H9 (cell line): ENCODE results near the gene TAOK3. TPM values are rescaled to one million over a fixed set of nuclear protein-coding genes. Genes with fewer than 3 reads are reported as not detected.

ENCODE experiments used
- DNase-seq: peaks from one replicate; pipeline ENCODE4 v3.0.0-alpha.2; 2017
- H2AFZ ChIP-seq: one replicate; pipeline ENCODE4 v1.6.1; 2013; ENCODE audit warnings: mild to moderate bottlenecking, low read length, control low read depth, moderate library complexity
- H2AK5ac ChIP-seq: 2 replicates; pipeline ENCODE4 v1.6.1; 2013; ENCODE audit warnings: low read length, control low read depth, mixed read lengths; ENCODE audit not compliant: insufficient read length
- H2BK120ac ChIP-seq: one replicate; pipeline ENCODE4 v1.6.1; 2013; ENCODE audit warnings: low read depth, mild to moderate bottlenecking, low read length, control low read depth, inconsistent platforms; ENCODE audit not compliant: poor library complexity, severe bottlenecking
- H2BK12ac ChIP-seq: 2 replicates; pipeline ENCODE4 v1.6.1; 2013; ENCODE audit warnings: low read length, control low read depth, mixed read lengths, low read depth; ENCODE audit not compliant: insufficient read length
- H2BK15ac ChIP-seq: 2 replicates; pipeline ENCODE4 v1.6.1; 2013; ENCODE audit warnings: low read depth, low read length, control low read depth
- H2BK20ac ChIP-seq: one replicate; pipeline ENCODE4 v1.6.1; 2013; ENCODE audit warnings: low read depth, mild to moderate bottlenecking, low read length, control low read depth, inconsistent platforms; ENCODE audit not compliant: poor library complexity, severe bottlenecking
- H2BK5ac ChIP-seq: 2 replicates; pipeline ENCODE4 v1.6.1; 2013; ENCODE audit warnings: low read length, control low read depth, mixed read lengths; ENCODE audit not compliant: insufficient read length
- H3K14ac ChIP-seq: 2 replicates; pipeline ENCODE4 v1.6.1; 2013; ENCODE audit warnings: low read length, control low read depth; ENCODE audit not compliant: insufficient read depth
- H3K18ac ChIP-seq: 2 replicates; pipeline ENCODE4 v1.6.1; 2013; ENCODE audit warnings: low read depth, mild to moderate bottlenecking, mixed read lengths, low read length, control low read depth; ENCODE audit not compliant: insufficient read length
- H3K23ac ChIP-seq: 2 replicates; pipeline ENCODE4 v1.6.1; 2013; ENCODE audit warnings: low read length, control low read depth, mixed read lengths, low read depth; ENCODE audit not compliant: insufficient read length
- H3K23me2 ChIP-seq: 2 replicates; pipeline ENCODE4 v1.6.1; 2013; ENCODE audit warnings: low read depth, mild to moderate bottlenecking, mixed read lengths, low read length, control low read depth; ENCODE audit not compliant: insufficient read length, poor library complexity, severe bottlenecking
- H3K27ac ChIP-seq: 2 replicates; pipeline ENCODE4 v1.5.1; 2013; ENCODE audit warnings: low read length, control low read depth, mixed read lengths, low read depth; ENCODE audit not compliant: insufficient read length
- H3K27me3 ChIP-seq: 2 replicates; pipeline ENCODE4 v1.6.1; 2013; ENCODE audit warnings: low read length, control low read depth, inconsistent platforms; ENCODE audit not compliant: insufficient read depth
- H3K4ac ChIP-seq: 2 replicates; pipeline ENCODE4 v1.6.1; 2013; ENCODE audit warnings: low read depth, mild to moderate bottlenecking, control low read depth, inconsistent platforms, low read length, moderate library complexity
- H3K4me1 ChIP-seq: 2 replicates; pipeline ENCODE4 v1.6.1; 2013; ENCODE audit warnings: low read length, control low read depth, inconsistent platforms; ENCODE audit not compliant: insufficient read depth
- H3K4me2 ChIP-seq: 2 replicates; pipeline ENCODE4 v1.6.1; 2013; ENCODE audit warnings: low read length, control low read depth, mixed read lengths; ENCODE audit not compliant: insufficient read length, insufficient read depth
- H3K56ac ChIP-seq: 2 replicates; pipeline ENCODE4 v1.6.1; 2013; ENCODE audit warnings: low read depth, mild to moderate bottlenecking, mixed read lengths, low read length, control low read depth; ENCODE audit not compliant: insufficient read length
- H3K79me1 ChIP-seq: 2 replicates; pipeline ENCODE4 v1.6.1; 2013; ENCODE audit warnings: low read depth, mild to moderate bottlenecking, moderate library complexity, low read length, control low read depth, inconsistent platforms; ENCODE audit not compliant: insufficient read depth, poor library complexity, severe bottlenecking
- H3K79me2 ChIP-seq: 2 replicates; pipeline ENCODE4 v1.6.1; 2013; ENCODE audit warnings: low read length, control low read depth, inconsistent platforms; ENCODE audit not compliant: insufficient read depth
- H3K9ac ChIP-seq: 2 replicates; pipeline ENCODE4 v1.6.1; 2013; ENCODE audit warnings: low read length, control low read depth, mixed read lengths; ENCODE audit not compliant: insufficient read length; ENCODE audit errors: extremely low read depth
- H3K9me3 ChIP-seq: one replicate; pipeline ENCODE4 v1.6.1; 2013; ENCODE audit warnings: low read depth, low read length, inconsistent platforms; ENCODE audit not compliant: control insufficient read depth
- H3T11ph ChIP-seq: one replicate; pipeline ENCODE4 v1.6.1; 2013; ENCODE audit warnings: mild to moderate bottlenecking, low read length, control low read depth, inconsistent platforms
- H4K20me1 ChIP-seq: one replicate; pipeline ENCODE4 v1.6.1; 2013; ENCODE audit not compliant: control insufficient read depth, insufficient read length, insufficient read depth
- H4K5ac ChIP-seq: 2 replicates; pipeline ENCODE4 v1.6.1; 2013; ENCODE audit warnings: low read depth, mild to moderate bottlenecking, mixed read lengths, low read length, control low read depth; ENCODE audit not compliant: insufficient read length
- H4K8ac ChIP-seq: replicated peaks from 2 replicates; pipeline ENCODE4 v1.6.1; 2013; ENCODE audit warnings: low read length, control low read depth, mixed read lengths, low read depth; ENCODE audit not compliant: insufficient read length
- H4K91ac ChIP-seq: 2 replicates; pipeline ENCODE4 v1.6.1; 2013; ENCODE audit warnings: low read depth, mild to moderate bottlenecking, moderate library complexity, mixed read lengths, low read length, control low read depth; ENCODE audit not compliant: insufficient read length
- H3K27ac Mint-ChIP-seq, 3 experiments: 2 replicates in 2 of 3; 3 replicates in 1 of 3; pipeline ENCODE4 v1.8.0; 2020 to 2021; ENCODE audit warnings: mixed read lengths in 3 of 3, mild to moderate bottlenecking in 1 of 3, moderate library complexity in 1 of 3
- H3K27me3 Mint-ChIP-seq: 2 replicates; pipeline ENCODE4 v1.8.0; 2021; ENCODE audit warnings: low read depth, mild to moderate bottlenecking, moderate library complexity, mixed read lengths
- H3K36me3 Mint-ChIP-seq, 3 experiments: 2 replicates in 2 of 3; 3 replicates in 1 of 3; pipeline ENCODE4 v1.8.0; 2020 to 2021; ENCODE audit warnings: low read depth in 3 of 3, mixed read lengths in 3 of 3; ENCODE audit not compliant: insufficient read depth in 1 of 3
- H3K4me1 Mint-ChIP-seq, 2 experiments: 2 replicates each; pipeline ENCODE4 v1.8.0; 2020; ENCODE audit warnings: mixed read lengths in 2 of 2
- H3K4me3 Mint-ChIP-seq, 2 experiments: 2 replicates in 1 of 2; 3 replicates in 1 of 2; pipeline ENCODE4 v1.8.0; 2020 to 2021; ENCODE audit warnings: mild to moderate bottlenecking in 2 of 2, mixed read lengths in 2 of 2, moderate library complexity in 1 of 2
- H3K9me3 Mint-ChIP-seq, 2 experiments: 2 replicates in 1 of 2; 3 replicates in 1 of 2; pipeline ENCODE4 v1.8.0; 2020; ENCODE audit warnings: mild to moderate bottlenecking in 2 of 2, mixed read lengths in 2 of 2, moderate library complexity in 1 of 2
- WGBS: extraction: QIAGEN DNeasy Blood & Tissue Kit; methylation state at CpG from one replicate; pipeline ENCODE4 v1.1.7; 2013; ENCODE audit warnings: missing lambda C conversion rate, low lambda C conversion rate, mixed read lengths; ENCODE audit not compliant: insufficient read length; ENCODE audit errors: extremely low coverage; 5-methylcytosine and 5-hydroxymethylcytosine counted together
- total RNA-seq: library from RNA; stranded (reverse); gene quantifications from 2 replicates; pipeline ENCODE4 v1.2.1, GENCODE V29; 2021
- TF ChIP-seq, protein P1 (sequence below): fragments of 200-600 bp; sonication (generic); conservative IDR thresholded peaks from 3 replicates; pipeline ENCODE4 v1.8.0; 2021; ENCODE audit warnings: antibody characterized with exemption, mild to moderate bottlenecking

Gene TAOK3
- total RNA-seq, 1 experiment from 2014 or later = 5.2 TPM

DNA sequence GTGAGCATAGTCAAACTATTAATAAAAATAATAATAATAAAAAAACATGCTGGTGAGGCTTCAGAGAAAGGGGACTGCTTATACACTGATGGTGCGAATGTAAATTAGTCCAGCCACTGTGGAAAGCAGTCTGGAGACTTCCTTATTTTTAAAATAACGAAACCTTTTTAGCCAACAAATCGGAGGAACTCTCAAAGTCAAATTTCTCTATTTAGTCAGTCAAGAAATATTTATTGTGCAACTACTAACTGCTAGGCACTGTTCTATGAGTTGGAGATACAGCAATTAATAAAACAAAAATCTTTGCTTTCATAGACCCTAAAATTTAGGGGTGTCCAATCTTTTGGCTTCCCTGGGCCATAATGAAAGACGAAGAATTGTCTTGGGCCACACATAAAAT lies 10.8 kb downstream of the TAOK3 start:
- Histone ChIP-seq H2BK12ac (no peak overlapping the region), H3T11ph (no peak overlapping the region), H3K23ac (no peak overlapping the region), H3K27me3 (no peaks in the 10 kb centered on the region), H3K4me1 (no peaks in the 10 kb centered on the region; the same call in 1 of the 2 replicates), H4K91ac (no peak overlapping the region), H2BK5ac (no peak overlapping the region), H3K79me2 (no peaks in the 10 kb centered on the region), H2BK20ac (no peak overlapping the region), H2BK120ac (no peak overlapping the region), H2BK15ac (no peak overlapping the region), H3K4ac (no peak overlapping the region), H3K18ac (no peak overlapping the region), H3K79me1 (no peaks in the 10 kb centered on the region), H2AK5ac (no peak overlapping the region), H3K9me3 (no peaks in the 10 kb centered on the region), H3K9ac (no peak overlapping the region), H4K5ac (no peak overlapping the region), H3K14ac (no peak overlapping the region), H3K23me2 (no peaks in the 10 kb centered on the region), H2AFZ (no peak overlapping the region), H3K56ac (no peak overlapping the region), H4K8ac (no peak overlapping the region), H3K4me2 (no peak overlapping the region), H4K20me1 (no peaks in the 10 kb centered on the region), H3K27ac (no peak overlapping the region)
- Mint-ChIP-seq H3K27me3 (no peaks in the 10 kb centered on the region), H3K4me3 (no peak overlapping the region), H3K4me1 (peaks cover 0 to 7% of the 10 kb centered on the region in 2 experiments; a peak in 1 of 4 replicates), H3K36me3 (no peaks in the 10 kb centered on the region), H3K27ac (no peak overlapping the region), H3K9me3 (no peaks in the 10 kb centered on the region)
- no peak for DNase-seq
- WGBS = no CpG with 5 or more reads among the region's 4 CpGs
- TF ChIP-seq, protein P1, sequence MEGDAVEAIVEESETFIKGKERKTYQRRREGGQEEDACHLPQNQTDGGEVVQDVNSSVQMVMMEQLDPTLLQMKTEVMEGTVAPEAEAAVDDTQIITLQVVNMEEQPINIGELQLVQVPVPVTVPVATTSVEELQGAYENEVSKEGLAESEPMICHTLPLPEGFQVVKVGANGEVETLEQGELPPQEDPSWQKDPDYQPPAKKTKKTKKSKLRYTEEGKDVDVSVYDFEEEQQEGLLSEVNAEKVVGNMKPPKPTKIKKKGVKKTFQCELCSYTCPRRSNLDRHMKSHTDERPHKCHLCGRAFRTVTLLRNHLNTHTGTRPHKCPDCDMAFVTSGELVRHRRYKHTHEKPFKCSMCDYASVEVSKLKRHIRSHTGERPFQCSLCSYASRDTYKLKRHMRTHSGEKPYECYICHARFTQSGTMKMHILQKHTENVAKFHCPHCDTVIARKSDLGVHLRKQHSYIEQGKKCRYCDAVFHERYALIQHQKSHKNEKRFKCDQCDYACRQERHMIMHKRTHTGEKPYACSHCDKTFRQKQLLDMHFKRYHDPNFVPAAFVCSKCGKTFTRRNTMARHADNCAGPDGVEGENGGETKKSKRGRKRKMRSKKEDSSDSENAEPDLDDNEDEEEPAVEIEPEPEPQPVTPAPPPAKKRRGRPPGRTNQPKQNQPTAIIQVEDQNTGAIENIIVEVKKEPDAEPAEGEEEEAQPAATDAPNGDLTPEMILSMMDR = no peak
